Measurements from ENCODE around the gene GRIA3. TPM values are rescaled to one million over a fixed set of nuclear protein-coding genes. Genes with fewer than 3 reads are reported as not detected.

The GRIA3 gene
- total RNA-seq, 4 donors from 2014 or later = 7.4 to 13.8 (median 12.4) TPM; not detected in 1

GRCh38 chrX:123339221-123339905 lies 155.3 kb downstream of the GRIA3 start:
- TF ChIP-seq CTCF (IDR thresholded peaks at IDR 0.05) = no peak
- no peak for TF ChIP-seq POLR2A (IDR thresholded peaks at IDR 0.05)
- Histone ChIP-seq H3K27ac (no peak overlapping the region), H3K4me3 (no peak overlapping the region), H3K9me3 (no peaks in the 10 kb centered on the region), H3K27me3 (no peaks in the 10 kb centered on the region), H3K36me3 (no peaks in the 10 kb centered on the region), H3K4me1 (no peaks in the 10 kb centered on the region)
- no peak for DNase-seq
- intact Hi-C loops (cut with DNase I; ENCODE audit: low total_unique reads) = no loop called here

GRCh38 chrX:123340696-123341095 lies 156.6 kb downstream of the GRIA3 start:
- intact Hi-C loops (cut with DNase I; ENCODE audit: low total_unique reads) = no loop called here
- H3K36me3 ChIP-seq = no peaks in the 10 kb centered on the region
- H3K4me1 ChIP-seq = no peaks in the 10 kb centered on the region
- H3K27ac ChIP-seq = no peak overlapping the region
- H3K9me3 ChIP-seq = no peaks in the 10 kb centered on the region
- no peak overlapping the region for H3K4me3 ChIP-seq
- no peak for TF ChIP-seq CTCF (IDR thresholded peaks at IDR 0.05)
- no peak for DNase-seq
- H3K27me3 ChIP-seq = no peaks in the 10 kb centered on the region

GRCh38 chrX:123348468-123348867 lies 164.4 kb downstream of the GRIA3 start:
- Histone ChIP-seq H3K27me3 (no peaks in the 10 kb centered on the region), H3K36me3 (no peaks in the 10 kb centered on the region), H3K4me3 (no peak overlapping the region), H3K27ac (no peak overlapping the region), H3K4me1 (no peaks in the 10 kb centered on the region), H3K9me3 (no peaks in the 10 kb centered on the region)
- intact Hi-C loops (cut with DNase I; ENCODE audit: low total_unique reads) = no loop called here
- no peak for DNase-seq
- no peak for TF ChIP-seq CTCF (IDR thresholded peaks at IDR 0.05)
- no peak for TF ChIP-seq POLR2A (IDR thresholded peaks at IDR 0.05)

GRCh38 chrX:123350226-123350625 lies 166.1 kb downstream of the GRIA3 start:
- intact Hi-C loops (cut with DNase I; ENCODE audit: low total_unique reads) = no loop called here
- TF ChIP-seq POLR2A (IDR thresholded peaks at IDR 0.05) (no peak), CTCF (IDR thresholded peaks at IDR 0.05) (no peak)

GRCh38 chrX:123357941-123358340 lies 173.9 kb downstream of the GRIA3 start:
- Histone ChIP-seq H3K36me3 (no peaks in the 10 kb centered on the region), H3K4me3 (no peak overlapping the region), H3K4me1 (no peaks in the 10 kb centered on the region), H3K27ac (no peak overlapping the region), H3K27me3 (no peaks in the 10 kb centered on the region), H3K9me3 (no peaks in the 10 kb centered on the region)
- intact Hi-C loops (cut with DNase I; ENCODE audit: low total_unique reads) = no loop called here
- DNase-seq = no peak
- TF ChIP-seq CTCF (IDR thresholded peaks at IDR 0.05) (no peak), POLR2A (IDR thresholded peaks at IDR 0.05) (no peak)

More at GRCh38 chrX:123350226-123350625, 166.1 kb downstream of the GRIA3 start:
- Histone ChIP-seq H3K27ac (no peak overlapping the region), H3K4me1 (no peaks in the 10 kb centered on the region), H3K36me3 (no peaks in the 10 kb centered on the region), H3K27me3 (no peaks in the 10 kb centered on the region), H3K4me3 (no peak overlapping the region), H3K9me3 (no peaks in the 10 kb centered on the region)
- DNase-seq = no peak

Measured in uterus (tissue), 4 donors.